CD14-positive monocyte (primary cell): ENCODE data around the gene KLRG1. TPM values are rescaled to one million over a fixed set of nuclear protein-coding genes. Genes with fewer than 3 reads are reported as not detected.

ENCODE experiments used
- DNase-seq, 3 donors: peaks; one replicate each; pipeline ENCODE4 v3.0.0-alpha.2; 2011 to 2022
- H2AFZ ChIP-seq: 2 replicates; pipeline ENCODE4 v1.6.0; 2012; ENCODE audit warnings: mild to moderate bottlenecking, low read depth, low read length, inconsistent platforms; ENCODE audit not compliant: insufficient read depth, poor library complexity, severe bottlenecking
- H3K27ac ChIP-seq, 2 donors: 1 replicate in 1 of 2; 2 replicates in 1 of 2; pipeline ENCODE4 v1.5.1; 2012 to 2013; ENCODE audit warnings: low read length in 2 of 2, control low read depth in 1 of 2, inconsistent platforms in 1 of 2, low read depth in 1 of 2, mild to moderate bottlenecking in 1 of 2
- H3K27me3 ChIP-seq, 2 donors: one replicate each; pipeline versions ENCODE4 v1.6.0 to v1.6.1; 2011 to 2013; ENCODE audit warnings: low read length in 2 of 2; ENCODE audit not compliant: control insufficient read depth in 2 of 2, insufficient read depth in 2 of 2
- H3K36me3 ChIP-seq, 2 donors: replicated peaks in 1 of 2; 1 replicate in 1 of 2; 2 replicates in 1 of 2; pipeline versions ENCODE4 v1.5.1 to v1.6.1; 2012 to 2013; ENCODE audit warnings: low read length in 2 of 2, control low read depth in 1 of 2, inconsistent platforms in 1 of 2, mild to moderate bottlenecking in 1 of 2; ENCODE audit not compliant: insufficient read depth in 2 of 2, control insufficient read depth in 1 of 2
- H3K4me1 ChIP-seq, 2 donors: 1 replicate in 1 of 2; 2 replicates in 1 of 2; pipeline versions ENCODE4 v1.5.1 to v1.6.1; 2012 to 2013; ENCODE audit warnings: low read length in 2 of 2, control low read depth in 1 of 2, inconsistent platforms in 1 of 2, mild to moderate bottlenecking in 1 of 2, moderate library complexity in 1 of 2; ENCODE audit not compliant: insufficient read depth in 2 of 2, control insufficient read depth in 1 of 2
- H3K4me2 ChIP-seq: replicated peaks from 2 replicates; pipeline ENCODE3; 2012; ENCODE audit warnings: low read length, moderate library complexity, mild to moderate bottlenecking; ENCODE audit not compliant: poor library complexity, severe bottlenecking; ENCODE audit errors: extremely low read depth
- H3K4me3 ChIP-seq, 3 experiments: fragments of 200-600 bp in 1 of 3; sonication (generic) in 1 of 3; replicated peaks in 1 of 3; 1 replicate in 2 of 3; 2 replicates in 1 of 3; pipeline ENCODE4 v1.5.1; 2011 to 2013; ENCODE audit warnings: low read length in 3 of 3, mild to moderate bottlenecking in 3 of 3, control low read depth in 2 of 3, low read depth in 2 of 3, inconsistent platforms in 1 of 3, moderate library complexity in 1 of 3
- H3K79me2 ChIP-seq: 2 replicates; pipeline ENCODE4 v1.6.0; 2012; ENCODE audit warnings: mild to moderate bottlenecking, control low read depth, inconsistent platforms, low read length, moderate library complexity; ENCODE audit not compliant: insufficient read depth
- H3K9ac ChIP-seq: 2 replicates; pipeline ENCODE4 v1.6.0; 2017; ENCODE audit warnings: low read length, mild to moderate bottlenecking; ENCODE audit not compliant: insufficient read depth, poor library complexity, severe bottlenecking
- H3K9me3 ChIP-seq, 2 donors: replicated peaks in 1 of 2; 1 replicate in 1 of 2; 2 replicates in 1 of 2; pipeline versions ENCODE4 v1.5.1 to v1.6.1; 2012 to 2013; ENCODE audit warnings: low read length in 2 of 2, control low read depth in 1 of 2; ENCODE audit not compliant: control insufficient read depth in 1 of 2, insufficient read depth in 1 of 2
- H4K20me1 ChIP-seq: 2 replicates; pipeline ENCODE4 v1.6.0; 2012; ENCODE audit warnings: mild to moderate bottlenecking, low read length, control low read depth, moderate library complexity; ENCODE audit not compliant: insufficient read depth
- H3K27ac Mint-ChIP-seq, 7 donors: one replicate each; pipeline ENCODE4 v1.8.0; 2020; ENCODE audit warnings: mild to moderate bottlenecking in 7 of 7, mixed read lengths in 7 of 7, moderate library complexity in 6 of 7, inconsistent platforms in 2 of 7
- H3K27me3 Mint-ChIP-seq, 3 donors: one replicate each; pipeline ENCODE4 v1.8.0; 2021 to 2022; ENCODE audit warnings: low read depth in 3 of 3, mild to moderate bottlenecking in 3 of 3, mixed read lengths in 3 of 3, moderate library complexity in 3 of 3, inconsistent platforms in 1 of 3
- H3K36me3 Mint-ChIP-seq, 2 donors: one replicate each; pipeline ENCODE4 v1.8.0; 2020; ENCODE audit warnings: mixed read lengths in 2 of 2, inconsistent platforms in 1 of 2, mild to moderate bottlenecking in 1 of 2
- H3K4me1 Mint-ChIP-seq: one replicate; pipeline ENCODE4 v1.8.0; 2020; ENCODE audit warnings: mild to moderate bottlenecking, mixed read lengths
- H3K4me3 Mint-ChIP-seq, 2 donors: one replicate each; pipeline ENCODE4 v1.8.0; 2020; ENCODE audit warnings: mild to moderate bottlenecking in 2 of 2, mixed read lengths in 2 of 2, moderate library complexity in 1 of 2
- H3K9me3 Mint-ChIP-seq, 7 donors: one replicate each; pipeline ENCODE4 v1.8.0; 2020 to 2022; ENCODE audit warnings: mixed read lengths in 7 of 7, mild to moderate bottlenecking in 6 of 7, moderate library complexity in 6 of 7, inconsistent platforms in 2 of 7
- CTCF ChIP-seq: fragments of 200-600 bp; IDR thresholded peaks from one replicate; pipeline ENCODE4 v1.8.0; 2022; ENCODE audit warnings: antibody characterized with exemption, mild to moderate bottlenecking
- WGBS: methylation state at CpG from one replicate; pipeline ENCODE4 v1.1.5; 2013; ENCODE audit warnings: missing lambda C conversion rate; ENCODE audit not compliant: insufficient coverage; 5-methylcytosine and 5-hydroxymethylcytosine counted together
- intact Hi-C, 2 donors: fragments of 100-400 bp; cut with micrococcal nuclease; formaldehyde crosslinking; loops; one replicate each; pipeline versions ENCODE4 v1.15.0 to v1.15.1; 2023
- polyA plus RNA-seq, 3 donors: library from polyadenylated mRNA; depleted of rRNA in 1 of 3; unstranded in 2 of 3; stranded (reverse) in 1 of 3; fragments of 300-500 nt in 2 of 3; fragments of >200 nt in 1 of 3; fragmentation: Illumina TruSeq in 2 of 3; gene quantifications; 1 replicate in 2 of 3; 2 replicates in 1 of 3; pipeline ENCODE4 v1.2.3, GENCODE V29; 2012 to 2021

Gene KLRG1
- polyA plus RNA-seq, 3 donors = 1.1 to 3.4 (median 2.3) TPM

DNA sequence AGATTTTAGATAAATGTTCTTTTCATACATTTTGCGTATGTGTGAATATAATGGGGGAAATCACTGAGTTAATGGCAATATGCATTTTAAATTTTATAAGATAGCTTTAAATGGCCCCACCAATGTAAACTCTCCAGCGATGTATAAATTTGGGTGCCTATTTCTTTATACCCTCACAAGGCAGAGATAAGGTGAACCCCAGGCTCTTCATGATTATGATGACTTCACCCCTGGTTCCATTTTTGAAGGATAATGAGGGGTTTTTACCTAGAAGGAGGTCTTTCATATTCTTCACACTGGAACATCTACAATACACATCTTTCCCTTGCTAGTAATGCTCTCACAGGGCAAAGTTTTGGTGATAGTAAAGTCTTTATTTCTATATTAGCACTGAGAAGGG is 35.2 kb downstream of the KLRG1 start:
- Histone ChIP-seq H2AFZ (no peak overlapping the region), H3K36me3 (no peaks in the 10 kb centered on the region), H3K27me3 (no peaks in the 10 kb centered on the region), H3K4me1 (peaks cover 14 to 15% of the 10 kb centered on the region in 2 donors), H3K79me2 (no peaks in the 10 kb centered on the region), H3K4me2 (peak overlapping the region; percentile 18), H3K9me3 (no peaks in the 10 kb centered on the region), H4K20me1 (no peaks in the 10 kb centered on the region), H3K9ac (no peak overlapping the region), H3K27ac (no peak overlapping the region), H3K4me3 (no peak overlapping the region)
- DNase-seq = no peak
- WGBS = no CpG with 5 or more reads among the region's 2 CpGs
- H3K36me3 Mint-ChIP-seq = no peaks in the 10 kb centered on the region
- H3K27me3 Mint-ChIP-seq = no peaks in the 10 kb centered on the region
- intact Hi-C loops = no loop called here
- H3K9me3 Mint-ChIP-seq = peaks cover 0 to 2% (median 0%) of the 10 kb centered on the region in 7 donors
- no peak overlapping the region for H3K27ac Mint-ChIP-seq
- no peaks in the 10 kb centered on the region for H3K4me1 Mint-ChIP-seq
- H3K4me3 Mint-ChIP-seq = no peak overlapping the region
- no peak for TF ChIP-seq CTCF

- Histone ChIP-seq H3K27ac (no peak overlapping the region), H3K27me3 (no peaks in the 10 kb centered on the region), H3K36me3 (no peaks in the 10 kb centered on the region), H3K4me3 (no peak overlapping the region), H2AFZ (no peak overlapping the region), H4K20me1 (no peaks in the 10 kb centered on the region), H3K9ac (no peak overlapping the region), H3K79me2 (no peaks in the 10 kb centered on the region), H3K9me3 (no peaks in the 10 kb centered on the region), H3K4me2 (no peak overlapping the region), H3K4me1 (peaks cover 14 to 15% of the 10 kb centered on the region in 2 donors)
- peaks cover 0 to 2% (median 0%) of the 10 kb centered on the region in 7 donors for H3K9me3 Mint-ChIP-seq
- no peaks in the 10 kb centered on the region for H3K36me3 Mint-ChIP-seq
- H3K27me3 Mint-ChIP-seq = no peaks in the 10 kb centered on the region
- intact Hi-C loops = no loop called here
- peaks cover 2% of the 10 kb centered on the region for H3K4me1 Mint-ChIP-seq
- DNase-seq = no peak
- no peak overlapping the region for H3K4me3 Mint-ChIP-seq
- 92% methylated on average over 4 of the region's 7 CpGs for WGBS
- TF ChIP-seq CTCF = no peak
- peak overlapping the region in 1 of 7 donors; percentile 23 for H3K27ac Mint-ChIP-seq
Measured at GRCh38 chr12:9027161-9028059, 38.1 kb downstream of the KLRG1 start.
